ENCODE measurements around the gene GPR3.

DNA sequence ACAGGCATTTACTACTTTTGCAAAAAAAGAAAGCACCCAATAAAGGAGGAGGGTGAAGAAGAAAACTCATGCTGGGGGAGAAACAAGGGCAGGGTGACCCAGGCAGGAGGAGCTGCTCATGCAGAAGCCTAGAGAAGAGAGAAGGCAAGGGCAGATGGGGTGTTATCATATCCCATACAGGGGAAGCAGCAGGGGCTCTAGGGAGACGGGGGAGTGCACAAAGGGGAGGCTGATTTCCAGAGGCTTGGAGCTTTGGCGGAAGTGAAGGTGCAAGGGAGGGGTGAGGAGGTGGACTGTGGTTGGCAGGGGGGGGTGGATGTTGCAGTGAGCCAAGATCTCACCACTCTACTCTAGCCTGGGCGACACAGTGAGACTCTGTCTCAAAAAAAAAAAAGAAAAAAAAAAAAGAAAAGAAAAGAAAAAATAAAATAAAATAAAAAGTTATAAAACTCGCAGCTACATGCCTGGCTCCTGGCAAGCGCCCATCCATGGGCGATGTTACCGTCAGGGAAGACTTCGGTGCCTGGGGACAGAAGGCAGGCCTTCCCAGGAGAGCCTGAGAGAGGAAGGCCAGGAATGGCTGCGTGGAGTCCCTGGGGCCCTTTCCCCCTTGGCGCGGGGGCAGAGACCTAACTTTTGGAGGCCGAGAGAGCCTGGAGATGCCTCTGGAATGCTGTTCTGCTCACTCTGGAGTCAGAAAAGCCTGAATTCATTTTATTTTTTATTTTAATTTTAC, 14.5 kb upstream of the GPR3 start:
- TF ChIP-seq EZH2phosphoT487 (IDR thresholded peaks at IDR 0.05; ENCODE audit: borderline replicate concordance, low read length) (no peak), CTCF (conservative IDR thresholded peaks at IDR 0.05; ENCODE audit: low read depth, low read length) (no peak), EZH2 (IDR thresholded peaks at IDR 0.05; ENCODE audit: low read length, unreplicated experiment) (no peak)

Measured in PC-3 (cell line).